CMK (cell line): Measurements from ENCODE around the gene CGAS.
"Not testable (repeated sequence)": the region's sequence is repeated elsewhere in the genome, so short reads cannot be mapped to it uniquely, and the experiment has no call there.

ENCODE experiments used
- DNase-seq: peaks from one replicate; pipeline ENCODE4 v3.0.0-alpha.2; 2010; ENCODE audit warnings: low read depth

CGAS gene

GRCh38 chr6:73394577-73395354 is 57.3 kb downstream of the CGAS start, which contains the start of gene DDX43:
DDX43 (plus strand) TSS chr6:73394828; CDS start chr6:73394906, 78 bp downstream.
- DNase-seq: peak; percentile 68

GRCh38 chr6:73393278-73393677 is 58.8 kb downstream of the CGAS start:
- no peak for DNase-seq

GRCh38 chr6:73392188-73392587 is 59.9 kb downstream of the CGAS start:
- not testable (repeated sequence) for DNase-seq

- DNase-seq: no peak
Observed at GRCh38 chr6:73391675-73392074, 60.4 kb downstream of the CGAS start.

GRCh38 chr6:73389854-73390253 is 62.2 kb downstream of the CGAS start:
- DNase-seq: no peak

- peak; percentile 35 for DNase-seq
Observed at GRCh38 chr6:73388800-73389512, 63.1 kb downstream of the CGAS start.

GRCh38 chr6:73388433-73388799 is 63.7 kb downstream of the CGAS start:
- DNase-seq: no peak

GRCh38 chr6:73382462-73383113 is 69.5 kb downstream of the CGAS start:
- DNase-seq: no peak

- DNase-seq: not testable (repeated sequence)
Observed at GRCh38 chr6:73381531-73381930, 70.6 kb downstream of the CGAS start.

- DNase-seq: no peak
Observed at GRCh38 chr6:73377225-73377624, 74.9 kb downstream of the CGAS start.

- no peak for DNase-seq
Observed at GRCh38 chr6:73375216-73375615, 76.9 kb downstream of the CGAS start.
